Mesothelial cell of epicardium (in vitro differentiated cells): ENCODE results near the gene DPYSL4. TPM values are rescaled to one million over a fixed set of nuclear protein-coding genes. Genes with fewer than 3 reads are reported as not detected.

Source experiments
- DNase-seq, 2 experiments: peaks; one replicate each; pipeline ENCODE4 v3.0.0; 2021; ENCODE audit warnings: low spot score in 2 of 2; ENCODE audit not compliant: unreplicated experiment in 2 of 2
- H3K27ac Mint-ChIP-seq: 2 replicates; pipeline ENCODE4 v1.8.0; 2021; ENCODE audit warnings: mixed read lengths
- H3K27me3 Mint-ChIP-seq: 2 replicates; pipeline ENCODE4 v1.8.0; 2021; ENCODE audit warnings: low read depth, mixed read lengths
- H3K36me3 Mint-ChIP-seq: 2 replicates; pipeline ENCODE4 v1.8.0; 2021; ENCODE audit warnings: mixed read lengths
- H3K4me1 Mint-ChIP-seq: 2 replicates; pipeline ENCODE4 v1.8.0; 2021; ENCODE audit warnings: mixed read lengths
- H3K4me3 Mint-ChIP-seq: 2 replicates; pipeline ENCODE4 v1.8.0; 2021; ENCODE audit warnings: mild to moderate bottlenecking, moderate library complexity, mixed read lengths
- H3K9me3 Mint-ChIP-seq: 2 replicates; pipeline ENCODE4 v1.8.0; 2021; ENCODE audit warnings: mixed read lengths
- CTCF ChIP-seq: fragments of 200-600 bp; sonication (generic); IDR thresholded peaks from one replicate; pipeline ENCODE4 v1.5.0; 2021; ENCODE audit warnings: antibody characterized with exemption; ENCODE audit not compliant: unreplicated experiment
- total RNA-seq: library from RNA; stranded (reverse); gene quantifications from 3 replicates; pipeline ENCODE4 v1.2.1, GENCODE V29; 2021

The DPYSL4 gene
- total RNA-seq, 1 donor from 2014 or later: 18.6 TPM

- peaks cover 10% of the 10 kb centered on the region for H3K27me3 Mint-ChIP-seq
- no peak overlapping the region for H3K27ac Mint-ChIP-seq
- no peak overlapping the region for H3K4me3 Mint-ChIP-seq
- H3K36me3 Mint-ChIP-seq: no peaks in the 10 kb centered on the region
- DNase-seq: peak in 1 of 2 experiments; percentile 15
- no peak for TF ChIP-seq CTCF
- no peaks in the 10 kb centered on the region for H3K9me3 Mint-ChIP-seq
- no peaks in the 10 kb centered on the region for H3K4me1 Mint-ChIP-seq
Measured at GRCh38 chr10:132140167-132140925, 46.4 kb upstream of the DPYSL4 start.

DNA sequence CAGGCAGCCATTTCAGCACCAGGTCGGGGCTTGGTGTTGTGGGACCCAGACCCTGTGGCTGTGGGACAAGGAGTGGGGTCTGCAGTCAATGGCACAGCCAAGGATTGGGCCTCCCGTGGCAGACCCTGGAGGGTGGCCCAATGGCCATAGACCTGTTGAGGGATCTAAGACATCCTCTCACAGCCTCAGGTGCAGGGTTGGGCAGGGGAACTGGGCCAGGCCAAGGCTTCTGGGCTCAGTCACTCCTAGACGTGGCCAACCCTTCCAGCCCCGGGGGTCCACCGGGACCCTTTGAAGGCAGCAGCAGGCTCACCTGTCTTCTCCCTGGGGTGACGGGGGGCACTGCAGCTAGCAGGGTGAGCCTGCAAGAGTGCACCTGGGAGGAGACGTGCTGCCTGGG lies 45.7 kb upstream of the DPYSL4 start:
- TF ChIP-seq CTCF: no peak
- DNase-seq: peak in 1 of 2 experiments; percentile 18
- no peaks in the 10 kb centered on the region for H3K4me1 Mint-ChIP-seq
- no peak overlapping the region for H3K4me3 Mint-ChIP-seq
- no peak overlapping the region for H3K27ac Mint-ChIP-seq
- no peaks in the 10 kb centered on the region for H3K36me3 Mint-ChIP-seq
- H3K9me3 Mint-ChIP-seq: no peaks in the 10 kb centered on the region
- peaks cover 10% of the 10 kb centered on the region for H3K27me3 Mint-ChIP-seq

DNA sequence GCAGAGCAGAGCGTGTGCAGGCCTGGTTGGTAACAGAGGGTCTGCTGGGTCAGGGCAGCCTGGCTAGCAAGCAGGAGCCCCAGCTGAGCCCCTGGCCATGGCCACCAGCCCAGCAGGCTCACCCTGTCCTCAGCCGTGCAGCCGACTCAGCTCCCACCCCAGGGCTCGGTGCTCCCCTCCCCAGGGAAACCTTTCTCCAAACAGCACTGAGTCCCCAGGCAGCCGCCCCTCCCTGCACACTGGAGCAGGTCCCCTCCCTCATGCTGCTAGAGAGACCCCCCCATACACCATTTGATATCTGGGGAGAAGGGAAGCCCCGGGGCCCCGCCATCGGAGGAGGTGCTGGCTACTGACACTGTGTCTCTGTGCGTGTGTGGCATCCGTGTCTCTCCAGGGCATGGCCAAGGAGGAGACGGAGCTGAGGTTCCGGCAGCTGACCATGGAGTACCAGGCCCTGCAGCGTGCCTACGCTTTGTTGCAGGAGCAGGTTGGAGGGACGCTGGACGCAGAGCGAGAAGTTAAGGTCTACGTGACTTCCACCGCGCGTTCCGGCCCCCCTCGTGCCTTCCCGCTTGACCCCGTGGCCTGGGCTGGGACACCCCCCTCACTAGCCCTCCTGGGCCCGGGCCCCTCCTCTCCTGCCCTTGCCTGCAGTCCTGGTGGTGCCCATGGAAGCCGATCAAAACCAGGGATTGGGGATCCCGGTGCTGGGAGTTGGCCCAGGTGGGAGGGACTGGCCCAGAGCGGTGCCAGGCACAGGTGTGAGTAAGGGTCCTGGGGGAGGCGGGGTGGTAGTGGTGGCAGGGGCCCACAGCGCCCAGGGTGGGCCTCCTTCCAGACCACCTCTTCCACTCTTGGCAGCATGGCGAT lies 45.0 kb upstream of the DPYSL4 start:
- peak in 1 of 2 experiments; percentile 19 for DNase-seq
- Mint-ChIP-seq H3K9me3 (no peaks in the 10 kb centered on the region), H3K4me3 (no peak overlapping the region), H3K27me3 (peaks cover 10% of the 10 kb centered on the region), H3K36me3 (no peaks in the 10 kb centered on the region), H3K4me1 (no peaks in the 10 kb centered on the region), H3K27ac (no peak overlapping the region)
- TF ChIP-seq CTCF: no peak

GRCh38 chr10:132142396-132143161 lies 44.2 kb upstream of the DPYSL4 start:
- H3K27me3 Mint-ChIP-seq: peaks cover 10% of the 10 kb centered on the region

More at GRCh38 chr10:132142396-132143161, 44.2 kb upstream of the DPYSL4 start:
- no peaks in the 10 kb centered on the region for H3K9me3 Mint-ChIP-seq
- no peak overlapping the region for H3K4me3 Mint-ChIP-seq
- H3K4me1 Mint-ChIP-seq: no peaks in the 10 kb centered on the region
- H3K36me3 Mint-ChIP-seq: no peaks in the 10 kb centered on the region
- no peak overlapping the region for H3K27ac Mint-ChIP-seq
- peak; percentile 41 to 69 for DNase-seq
- peak; percentile 77 for TF ChIP-seq CTCF
